Hepatocyte (in vitro differentiated cells): ENCODE measurements around the gene SLFN5. TPM values are rescaled to one million over a fixed set of nuclear protein-coding genes. Genes with fewer than 3 reads are reported as not detected.

Experiments
- DNase-seq: peaks from one replicate; pipeline ENCODE4 v3.0.0-alpha.2; 2016; ENCODE audit warnings: low spot score
- H2AFZ ChIP-seq: fragments of 200-600 bp; sonication (generic); 2 replicates; pipeline ENCODE4 v1.6.0; 2016; ENCODE audit warnings: antibody characterized with exemption, mild to moderate bottlenecking
- H3K27ac ChIP-seq: fragments of 200-600 bp; sonication (generic); 2 replicates; pipeline ENCODE4 v1.5.1; 2016; ENCODE audit warnings: mild to moderate bottlenecking
- H3K27me3 ChIP-seq: fragments of 200-600 bp; sonication (generic); 2 replicates; pipeline ENCODE4 v1.6.1; 2016
- H3K36me3 ChIP-seq: fragments of 200-600 bp; sonication (generic); replicated peaks from 2 replicates; pipeline ENCODE4 v1.5.1; 2016; ENCODE audit warnings: low read depth; ENCODE audit not compliant: insufficient read depth
- H3K4me1 ChIP-seq: fragments of 200-600 bp; sonication (generic); 2 replicates; pipeline ENCODE4 v1.5.1; 2016; ENCODE audit warnings: mild to moderate bottlenecking, moderate library complexity; ENCODE audit not compliant: insufficient read depth
- H3K4me2 ChIP-seq: fragments of 200-600 bp; sonication (generic); 2 replicates; pipeline ENCODE4 v1.6.0; 2016
- H3K4me3 ChIP-seq: fragments of 200-600 bp; sonication (generic); 2 replicates; pipeline ENCODE4 v1.5.1; 2016; ENCODE audit warnings: mild to moderate bottlenecking
- H3K79me2 ChIP-seq: fragments of 200-600 bp; sonication (generic); 2 replicates; pipeline ENCODE4 v1.6.0; 2017; ENCODE audit warnings: mild to moderate bottlenecking
- H3K9me2 ChIP-seq: fragments of 200-600 bp; sonication (generic); replicated peaks from 2 replicates; pipeline ENCODE4 v1.6.0; 2017; ENCODE audit warnings: mild to moderate bottlenecking; ENCODE audit not compliant: insufficient read depth
- H3K9me3 ChIP-seq: fragments of 200-600 bp; sonication (generic); 2 replicates; pipeline ENCODE4 v1.5.1; 2016; ENCODE audit warnings: low read depth, mild to moderate bottlenecking
- H4K20me1 ChIP-seq: fragments of 200-600 bp; sonication (generic); 2 replicates; pipeline ENCODE4 v1.6.0; 2016; ENCODE audit warnings: mild to moderate bottlenecking; ENCODE audit not compliant: insufficient read depth, poor library complexity, severe bottlenecking
- EZH2 ChIP-seq: fragments of 200-600 bp; sonication (generic); IDR thresholded peaks from 2 replicates; pipeline ENCODE4 v1.6.1; 2016; ENCODE audit warnings: antibody characterized with exemption, mild to moderate bottlenecking, borderline replicate concordance
- EZH2phosphoT487 ChIP-seq: fragments of 200-600 bp; sonication (generic); IDR thresholded peaks from one replicate; pipeline ENCODE4 v1.6.1; 2018; ENCODE audit warnings: antibody characterized with exemption, mild to moderate bottlenecking, low read depth, moderate library complexity; ENCODE audit not compliant: unreplicated experiment, severe bottlenecking
- WGBS: methylation state at CpG from one replicate; pipeline ENCODE4 v1.1.6; 2016; ENCODE audit warnings: low lambda C conversion rate; ENCODE audit errors: missing lambda C conversion rate; 5-methylcytosine and 5-hydroxymethylcytosine counted together
- polyA plus RNA-seq: library from polyadenylated mRNA; unstranded; fragments of >200 nt; fragmentation: Nextera tagmentation; extraction: Ambion mirVana; gene quantifications from 2 replicates; pipeline ENCODE4 v1.2.1, GENCODE V29; 2016
- total RNA-seq: library from RNA; depleted of rRNA; stranded (reverse); fragments of >200 nt; gene quantifications from 2 replicates; pipeline ENCODE4 v1.2.3, GENCODE V29; 2014
- TF ChIP-seq, protein P1 (sequence below): fragments of 200-600 bp; sonication (generic); IDR thresholded peaks from 2 replicates; pipeline ENCODE4 v1.5.1; 2016; ENCODE audit warnings: antibody characterized with exemption, mild to moderate bottlenecking; ENCODE audit not compliant: poor library complexity

SLFN5 gene
- total and polyA plus RNA-seq, 2 experiments from 2014 or later, result 1.7 to 9.5 TPM

DNA sequence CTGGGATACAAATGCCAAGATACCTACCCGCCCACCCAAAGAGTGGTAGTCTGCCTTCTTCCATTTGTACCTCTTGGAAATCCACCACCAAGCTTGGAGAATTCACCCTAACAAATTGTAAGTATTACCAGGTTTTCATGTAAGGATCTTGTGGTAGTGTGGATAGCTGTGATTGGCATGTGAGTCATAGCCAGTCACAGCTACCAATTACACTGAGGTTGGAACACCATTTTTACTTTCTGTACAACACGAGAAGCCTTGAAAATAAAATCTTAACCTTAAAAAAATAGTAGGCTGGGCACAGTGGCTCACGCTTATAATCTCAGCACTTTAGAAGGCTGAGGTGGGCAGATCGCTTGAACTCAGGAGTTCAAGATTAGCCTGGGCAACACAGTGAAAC lies 30.2 kb upstream of the SLFN5 start:
- no peak overlapping the region for H2AFZ ChIP-seq
- no peaks in the 10 kb centered on the region for H3K4me1 ChIP-seq
- no peaks in the 10 kb centered on the region for H3K9me2 ChIP-seq
- H3K79me2 ChIP-seq, result no peaks in the 10 kb centered on the region
- H3K27ac ChIP-seq, result no peak overlapping the region
- no peak for DNase-seq
- H3K27me3 ChIP-seq, result peaks cover 17% of the 10 kb centered on the region
- TF ChIP-seq, protein P1, sequence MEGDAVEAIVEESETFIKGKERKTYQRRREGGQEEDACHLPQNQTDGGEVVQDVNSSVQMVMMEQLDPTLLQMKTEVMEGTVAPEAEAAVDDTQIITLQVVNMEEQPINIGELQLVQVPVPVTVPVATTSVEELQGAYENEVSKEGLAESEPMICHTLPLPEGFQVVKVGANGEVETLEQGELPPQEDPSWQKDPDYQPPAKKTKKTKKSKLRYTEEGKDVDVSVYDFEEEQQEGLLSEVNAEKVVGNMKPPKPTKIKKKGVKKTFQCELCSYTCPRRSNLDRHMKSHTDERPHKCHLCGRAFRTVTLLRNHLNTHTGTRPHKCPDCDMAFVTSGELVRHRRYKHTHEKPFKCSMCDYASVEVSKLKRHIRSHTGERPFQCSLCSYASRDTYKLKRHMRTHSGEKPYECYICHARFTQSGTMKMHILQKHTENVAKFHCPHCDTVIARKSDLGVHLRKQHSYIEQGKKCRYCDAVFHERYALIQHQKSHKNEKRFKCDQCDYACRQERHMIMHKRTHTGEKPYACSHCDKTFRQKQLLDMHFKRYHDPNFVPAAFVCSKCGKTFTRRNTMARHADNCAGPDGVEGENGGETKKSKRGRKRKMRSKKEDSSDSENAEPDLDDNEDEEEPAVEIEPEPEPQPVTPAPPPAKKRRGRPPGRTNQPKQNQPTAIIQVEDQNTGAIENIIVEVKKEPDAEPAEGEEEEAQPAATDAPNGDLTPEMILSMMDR, result no peak
- TF ChIP-seq EZH2phosphoT487 (no peak), EZH2 (no peak)
- 91% methylated on average over 4 of the region's 4 CpGs for WGBS
- no peaks in the 10 kb centered on the region for H3K9me3 ChIP-seq
- no peak overlapping the region for H3K4me2 ChIP-seq
- no peaks in the 10 kb centered on the region for H3K36me3 ChIP-seq
- no peak overlapping the region for H3K4me3 ChIP-seq
- H4K20me1 ChIP-seq, result no peaks in the 10 kb centered on the region

DNA sequence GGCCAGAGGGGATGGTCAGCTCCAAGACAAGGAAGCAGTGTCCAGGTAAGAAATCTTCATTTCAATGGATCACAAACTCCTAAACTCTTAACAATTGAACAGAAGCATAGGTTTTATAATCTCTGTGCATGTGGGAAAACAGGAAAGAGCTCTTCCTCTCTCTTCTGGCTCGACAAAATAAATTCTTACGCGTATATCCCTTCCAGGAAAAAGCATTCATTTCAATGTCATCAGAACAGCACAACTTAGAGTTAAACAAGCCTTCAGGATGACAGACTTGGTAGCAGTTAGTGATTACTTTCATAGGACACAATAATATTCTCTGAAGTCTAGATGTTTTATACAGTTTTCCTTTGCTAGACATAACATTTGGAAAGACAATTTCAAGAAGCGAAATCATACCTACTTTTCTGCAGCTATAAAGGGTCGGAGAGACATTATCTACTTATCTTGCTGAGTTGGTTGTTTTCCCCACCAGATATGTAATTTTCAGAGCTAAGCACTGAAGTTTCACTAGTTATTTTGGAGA lies 29.4 kb upstream of the SLFN5 start:
- Histone ChIP-seq H3K9me3 (no peaks in the 10 kb centered on the region), H3K27me3 (peaks cover 17% of the 10 kb centered on the region), H3K9me2 (no peaks in the 10 kb centered on the region), H3K27ac (no peak overlapping the region), H4K20me1 (no peaks in the 10 kb centered on the region), H3K79me2 (no peaks in the 10 kb centered on the region), H2AFZ (no peak overlapping the region), H3K36me3 (no peaks in the 10 kb centered on the region), H3K4me3 (no peak overlapping the region), H3K4me1 (no peaks in the 10 kb centered on the region), H3K4me2 (no peak overlapping the region)
- 91% methylated on average over 5 of the region's 5 CpGs for WGBS
- TF ChIP-seq, protein P1, result no peak
- TF ChIP-seq EZH2, result no peak
- TF ChIP-seq EZH2phosphoT487, result no peak
- no peak for DNase-seq

DNA sequence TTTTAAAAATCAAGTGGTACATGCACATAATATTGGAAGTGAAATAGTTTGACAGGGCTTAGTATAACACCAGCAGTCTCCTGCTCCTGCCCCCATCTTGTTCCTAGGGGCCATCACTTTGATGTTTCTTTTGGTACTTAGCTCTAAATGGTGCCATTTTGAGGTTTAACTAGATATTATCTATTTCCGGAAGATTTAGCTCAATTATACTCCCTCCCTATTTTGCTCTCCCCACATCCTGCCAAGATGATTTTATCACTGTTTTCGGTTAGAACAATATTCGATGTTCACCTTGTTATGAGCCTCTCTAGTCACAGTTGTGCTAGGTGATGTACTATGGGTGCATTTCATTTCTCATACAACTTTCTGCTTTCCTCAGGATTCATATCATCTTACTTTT lies 28.7 kb upstream of the SLFN5 start:
- H3K79me2 ChIP-seq, result no peaks in the 10 kb centered on the region
- H3K9me3 ChIP-seq, result no peaks in the 10 kb centered on the region
- H2AFZ ChIP-seq, result no peak overlapping the region
- no peak overlapping the region for H3K4me3 ChIP-seq
- no peaks in the 10 kb centered on the region for H3K36me3 ChIP-seq
- peaks cover 13% of the 10 kb centered on the region for H3K27me3 ChIP-seq
- H3K4me1 ChIP-seq, result no peaks in the 10 kb centered on the region
- H4K20me1 ChIP-seq, result no peaks in the 10 kb centered on the region
- 84% methylated on average over 3 of the region's 3 CpGs for WGBS
- DNase-seq, result no peak
- no peak overlapping the region for H3K27ac ChIP-seq
- TF ChIP-seq EZH2phosphoT487 (no peak), EZH2 (no peak)
- TF ChIP-seq, protein P1, result no peak
- no peaks in the 10 kb centered on the region for H3K9me2 ChIP-seq
- no peak overlapping the region for H3K4me2 ChIP-seq
